HG02840 (cell line): ENCODE results near the gene PITHD1.
"Not testable (repeated sequence)": the region's sequence is repeated elsewhere in the genome, so short reads cannot be mapped to it uniquely, and the experiment has no call there.

Source experiments
- ATAC-seq: cut with Tn5 transposase; IDR thresholded peaks from one replicate; pipeline ENCODE4 v1.9.1; 2021; ENCODE audit warnings: mild to moderate bottlenecking, moderate library complexity, moderate number of reproducible peaks; ENCODE audit not compliant: unreplicated experiment, low FRiP score

Gene PITHD1

GRCh38 chr1:23816906-23817305 lies 38.7 kb downstream of the PITHD1 start:
- ATAC-seq = no peak

- no peak for ATAC-seq
Measured at GRCh38 chr1:23817633-23818032, 39.4 kb downstream of the PITHD1 start.

GRCh38 chr1:23823767-23824166 lies 45.5 kb downstream of the PITHD1 start:
- no peak for ATAC-seq

- peak; percentile 8 for ATAC-seq
Measured at GRCh38 chr1:23824711-23825075, 46.5 kb downstream of the PITHD1 start.

GRCh38 chr1:23825076-23825761 lies 47.0 kb downstream of the PITHD1 start, which contains the start of gene HMGCL:
Gene HMGCL (minus strand): TSS chr1:23825429. CDS start chr1:23825415, 14 bp downstream.
- peak; percentile 81 for ATAC-seq

- no peak for ATAC-seq
Measured at GRCh38 chr1:23825762-23826522, 47.7 kb downstream of the PITHD1 start.

- not testable (repeated sequence) for ATAC-seq
Measured at GRCh38 chr1:23826590-23826989, 48.4 kb downstream of the PITHD1 start.

- ATAC-seq = no peak
Measured at GRCh38 chr1:23827717-23828116, 49.5 kb downstream of the PITHD1 start.

GRCh38 chr1:23834156-23834555 lies 55.9 kb downstream of the PITHD1 start:
- not testable (repeated sequence) for ATAC-seq

GRCh38 chr1:23836037-23836436 lies 57.8 kb downstream of the PITHD1 start:
- no peak for ATAC-seq
